ENCODE measurements around the gene HNRNPU.

HNRNPU gene

DNA sequence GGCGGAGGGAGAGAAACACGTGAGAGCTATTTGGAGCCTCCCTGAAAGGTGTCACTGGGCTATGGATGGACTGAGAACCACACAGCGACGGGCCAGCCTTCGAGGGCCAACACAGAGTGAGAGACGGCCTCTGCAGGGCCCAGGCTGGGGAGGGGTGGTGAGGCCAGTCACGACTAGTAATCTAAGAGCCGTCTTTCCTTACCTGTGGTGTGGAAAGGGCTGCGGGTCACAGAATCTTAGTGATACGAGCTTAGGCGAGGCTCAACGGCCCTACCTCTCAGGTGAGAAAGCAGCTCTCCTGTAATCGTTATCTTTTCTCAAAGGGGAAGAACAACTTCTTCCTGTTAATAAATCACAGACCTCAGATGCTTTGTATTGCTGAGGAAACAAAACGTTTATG lies 62.3 kb downstream of the HNRNPU start:
- no peaks in the 10 kb centered on the region for H3K27me3 ChIP-seq (ENCODE audit: insufficient read depth, poor library complexity, severe bottlenecking)
- TF ChIP-seq, protein P1, sequence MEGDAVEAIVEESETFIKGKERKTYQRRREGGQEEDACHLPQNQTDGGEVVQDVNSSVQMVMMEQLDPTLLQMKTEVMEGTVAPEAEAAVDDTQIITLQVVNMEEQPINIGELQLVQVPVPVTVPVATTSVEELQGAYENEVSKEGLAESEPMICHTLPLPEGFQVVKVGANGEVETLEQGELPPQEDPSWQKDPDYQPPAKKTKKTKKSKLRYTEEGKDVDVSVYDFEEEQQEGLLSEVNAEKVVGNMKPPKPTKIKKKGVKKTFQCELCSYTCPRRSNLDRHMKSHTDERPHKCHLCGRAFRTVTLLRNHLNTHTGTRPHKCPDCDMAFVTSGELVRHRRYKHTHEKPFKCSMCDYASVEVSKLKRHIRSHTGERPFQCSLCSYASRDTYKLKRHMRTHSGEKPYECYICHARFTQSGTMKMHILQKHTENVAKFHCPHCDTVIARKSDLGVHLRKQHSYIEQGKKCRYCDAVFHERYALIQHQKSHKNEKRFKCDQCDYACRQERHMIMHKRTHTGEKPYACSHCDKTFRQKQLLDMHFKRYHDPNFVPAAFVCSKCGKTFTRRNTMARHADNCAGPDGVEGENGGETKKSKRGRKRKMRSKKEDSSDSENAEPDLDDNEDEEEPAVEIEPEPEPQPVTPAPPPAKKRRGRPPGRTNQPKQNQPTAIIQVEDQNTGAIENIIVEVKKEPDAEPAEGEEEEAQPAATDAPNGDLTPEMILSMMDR (IDR thresholded peaks at IDR 0.05; ENCODE audit: insufficient read depth, low read length), result no peak
- no peak for TF ChIP-seq GABPA (IDR thresholded peaks at IDR 0.05; ENCODE audit: low read depth)
- TF ChIP-seq, protein P2, sequence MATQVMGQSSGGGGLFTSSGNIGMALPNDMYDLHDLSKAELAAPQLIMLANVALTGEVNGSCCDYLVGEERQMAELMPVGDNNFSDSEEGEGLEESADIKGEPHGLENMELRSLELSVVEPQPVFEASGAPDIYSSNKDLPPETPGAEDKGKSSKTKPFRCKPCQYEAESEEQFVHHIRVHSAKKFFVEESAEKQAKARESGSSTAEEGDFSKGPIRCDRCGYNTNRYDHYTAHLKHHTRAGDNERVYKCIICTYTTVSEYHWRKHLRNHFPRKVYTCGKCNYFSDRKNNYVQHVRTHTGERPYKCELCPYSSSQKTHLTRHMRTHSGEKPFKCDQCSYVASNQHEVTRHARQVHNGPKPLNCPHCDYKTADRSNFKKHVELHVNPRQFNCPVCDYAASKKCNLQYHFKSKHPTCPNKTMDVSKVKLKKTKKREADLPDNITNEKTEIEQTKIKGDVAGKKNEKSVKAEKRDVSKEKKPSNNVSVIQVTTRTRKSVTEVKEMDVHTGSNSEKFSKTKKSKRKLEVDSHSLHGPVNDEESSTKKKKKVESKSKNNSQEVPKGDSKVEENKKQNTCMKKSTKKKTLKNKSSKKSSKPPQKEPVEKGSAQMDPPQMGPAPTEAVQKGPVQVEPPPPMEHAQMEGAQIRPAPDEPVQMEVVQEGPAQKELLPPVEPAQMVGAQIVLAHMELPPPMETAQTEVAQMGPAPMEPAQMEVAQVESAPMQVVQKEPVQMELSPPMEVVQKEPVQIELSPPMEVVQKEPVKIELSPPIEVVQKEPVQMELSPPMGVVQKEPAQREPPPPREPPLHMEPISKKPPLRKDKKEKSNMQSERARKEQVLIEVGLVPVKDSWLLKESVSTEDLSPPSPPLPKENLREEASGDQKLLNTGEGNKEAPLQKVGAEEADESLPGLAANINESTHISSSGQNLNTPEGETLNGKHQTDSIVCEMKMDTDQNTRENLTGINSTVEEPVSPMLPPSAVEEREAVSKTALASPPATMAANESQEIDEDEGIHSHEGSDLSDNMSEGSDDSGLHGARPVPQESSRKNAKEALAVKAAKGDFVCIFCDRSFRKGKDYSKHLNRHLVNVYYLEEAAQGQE (IDR thresholded peaks at IDR 0.05; ENCODE audit: insufficient replicate concordance, low read depth), result no peak
- no peak for TF ChIP-seq SPI1 (IDR thresholded peaks at IDR 0.05; ENCODE audit: borderline replicate concordance, low read depth)
- TF ChIP-seq POLR2AphosphoS5 (IDR thresholded peaks at IDR 0.05; ENCODE audit: low read depth), result no peak
- H3K4me3 ChIP-seq (replicated peaks; ENCODE audit: insufficient read depth, low read length), result no peak overlapping the region
- H3K27ac ChIP-seq (replicated peaks), result no peak overlapping the region
- DNase-seq (ENCODE audit: low read depth in 1 of 2, low spot score in 1 of 2), result no peak

DNA sequence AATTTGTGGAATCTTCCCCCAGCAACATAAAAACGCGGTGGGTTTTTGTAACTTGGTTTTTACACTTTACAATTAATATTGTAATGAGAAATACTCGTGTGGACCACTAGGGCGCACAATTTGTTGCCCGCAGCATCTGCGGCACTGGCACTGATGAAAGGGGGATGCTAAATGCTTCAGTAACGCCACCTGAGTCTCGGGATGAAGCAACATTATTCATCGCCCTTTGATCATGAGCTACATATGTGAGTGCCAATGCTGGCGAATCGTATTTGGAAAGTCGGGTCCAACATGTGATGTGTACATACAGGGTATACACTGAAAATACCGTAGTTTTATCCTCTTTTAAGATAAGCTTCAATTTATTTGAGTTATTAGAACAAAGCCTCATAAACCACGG lies 63.1 kb downstream of the HNRNPU start:
- no peak for TF ChIP-seq POLR2AphosphoS5 (IDR thresholded peaks at IDR 0.05; ENCODE audit: low read depth)
- TF ChIP-seq, protein P1 (IDR thresholded peaks at IDR 0.05; ENCODE audit: insufficient read depth, low read length), result peak; percentile 46
- Histone ChIP-seq H3K27me3 (ENCODE audit: insufficient read depth, poor library complexity, severe bottlenecking) (no peaks in the 10 kb centered on the region), H3K4me3 (replicated peaks; ENCODE audit: insufficient read depth, low read length) (no peak overlapping the region), H3K27ac (replicated peaks) (no peak overlapping the region)
- DNase-seq (ENCODE audit: low read depth in 1 of 2, low spot score in 1 of 2), result peak; percentile 28 to 55

DNA sequence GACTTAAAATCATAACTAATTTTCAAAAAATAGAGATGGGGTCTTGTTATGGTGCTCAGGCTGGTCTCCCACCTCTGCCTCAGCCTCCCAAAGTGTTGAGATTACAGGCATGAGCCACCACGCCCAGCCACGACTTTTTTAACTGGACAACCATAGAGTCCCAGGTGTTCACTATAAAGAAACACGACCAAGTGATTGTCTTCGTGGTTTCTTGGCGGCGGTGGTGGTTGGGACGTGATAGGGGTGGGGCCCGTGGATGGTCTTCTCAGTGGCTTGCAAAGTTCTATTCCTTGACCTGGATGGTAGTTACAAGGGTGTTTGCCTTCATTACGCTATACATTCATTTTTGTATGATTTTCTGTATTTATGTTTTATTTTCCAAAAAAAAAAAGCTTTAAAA lies 63.5 kb downstream of the HNRNPU start:
- H3K27ac ChIP-seq (replicated peaks), result no peak overlapping the region
- no peaks in the 10 kb centered on the region for H3K27me3 ChIP-seq (ENCODE audit: insufficient read depth, poor library complexity, severe bottlenecking)
- TF ChIP-seq GABPA (IDR thresholded peaks at IDR 0.05; ENCODE audit: low read depth), result no peak
- TF ChIP-seq, protein P1 (IDR thresholded peaks at IDR 0.05; ENCODE audit: insufficient read depth, low read length), result no peak
- TF ChIP-seq, protein P2 (IDR thresholded peaks at IDR 0.05; ENCODE audit: insufficient replicate concordance, low read depth), result no peak
- no peak for TF ChIP-seq SPI1 (IDR thresholded peaks at IDR 0.05; ENCODE audit: borderline replicate concordance, low read depth)
- no peak for TF ChIP-seq POLR2AphosphoS5 (IDR thresholded peaks at IDR 0.05; ENCODE audit: low read depth)
- DNase-seq (ENCODE audit: low read depth in 1 of 2, low spot score in 1 of 2), result no peak
- H3K4me3 ChIP-seq (replicated peaks; ENCODE audit: insufficient read depth, low read length), result no peak overlapping the region
